Cardiac septum (tissue), 1 donor: ENCODE results near the gene NAPSA. TPM values are rescaled to one million over a fixed set of nuclear protein-coding genes. Genes with fewer than 3 reads are reported as not detected.
"Not testable (repeated sequence)": the region's sequence is repeated elsewhere in the genome, so short reads cannot be mapped to it uniquely, and the experiment has no call there.

Experiments used
- DNase-seq: peaks from one replicate; pipeline ENCODE4 v3.0.0-alpha.2; 2020; ENCODE audit warnings: low spot score
- intact Hi-C: fragments of 100-400 bp; cut with DNase I; formaldehyde crosslinking; loops from one replicate; pipeline ENCODE4 v1.14.0; 2022
- long read RNA-seq: library from polyadenylated mRNA; unstranded; transcript quantifications from one replicate; pipeline ENCODE4 v2.0.0, GENCODE V29; 2021
- total RNA-seq: library from RNA; stranded (reverse); fragmentation: NEBNext Ultra II Directional; extraction: Animal tissue kit (Norgen Biotek cat#: 25700); gene quantifications from one replicate; pipeline ENCODE4 v1.2.1, GENCODE V29; 2021
- donor health status: DM: no; HTN: no; CAD: no.

Gene NAPSA
- 0.24 TPM for total RNA-seq
- long read RNA-seq, result 0 reads

GRCh38 chr19:50365434-50366306, at the start of gene NAPSA:
Gene NAPSA (minus strand): TSS chr19:50365639. CDS start chr19:50365621, 18 bp downstream.
- intact Hi-C loops, result loop anchor here (5.0 to 10.0 kb wide), 3 partner anchors 189 to 557 kb away; no protein-coding TSS in a partner anchor
- DNase-seq, result no peak

GRCh38 chr19:50413531-50413930, 48.1 kb upstream of the NAPSA start:
- intact Hi-C loops, result no loop called here
- DNase-seq, result no peak

- intact Hi-C loops, result no loop called here
- DNase-seq, result no peak
Measured at GRCh38 chr19:50413096-50413495, 47.7 kb upstream of the NAPSA start.

- intact Hi-C loops, result no loop called here
- no peak for DNase-seq
Measured at GRCh38 chr19:50412419-50412818, 47.0 kb upstream of the NAPSA start.

DNA sequence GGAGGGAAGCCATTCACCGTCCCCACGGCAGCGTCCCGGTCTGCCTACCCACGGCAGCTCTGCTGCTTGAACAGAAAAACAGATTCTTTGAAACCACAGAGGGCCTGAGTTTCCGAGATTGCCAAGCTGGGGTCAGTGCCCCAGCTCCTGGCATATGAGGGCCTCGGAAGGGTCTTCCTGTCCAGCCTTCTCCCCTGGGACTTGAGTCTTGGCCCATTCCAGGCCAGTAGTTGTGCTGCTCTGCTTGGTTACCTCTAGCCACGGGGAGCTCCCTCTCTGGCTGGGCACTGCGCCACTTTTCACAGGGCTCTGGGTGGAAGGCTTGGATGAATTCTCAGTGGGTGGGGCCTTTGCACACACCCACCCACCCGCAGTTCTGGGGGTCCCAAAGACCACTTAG, 44.7 kb upstream of the NAPSA start:
- no peak for DNase-seq
- intact Hi-C loops, result no loop called here

DNA sequence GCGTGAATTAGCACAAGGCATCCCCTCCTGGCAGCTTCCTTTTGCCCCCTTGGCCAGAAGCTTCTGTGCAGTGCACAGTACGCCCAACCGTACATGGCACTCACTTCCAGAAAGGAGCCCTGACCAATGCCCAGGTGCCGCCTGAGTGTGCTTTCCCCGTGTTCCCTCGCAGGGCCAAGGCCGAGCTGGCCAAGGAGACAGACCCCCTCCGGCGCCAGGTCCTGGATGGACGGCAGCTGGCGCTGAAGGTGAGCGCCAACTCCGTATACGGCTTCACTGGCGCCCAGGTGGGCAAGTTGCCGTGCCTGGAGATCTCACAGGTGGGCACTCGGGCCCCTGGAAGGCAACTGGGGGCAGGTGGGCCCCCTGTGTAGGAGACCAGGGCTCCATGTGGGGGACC, 43.9 kb upstream of the NAPSA start:
- DNase-seq, result no peak
- intact Hi-C loops, result no loop called here

- intact Hi-C loops, result no loop called here
- no peak for DNase-seq
Measured at GRCh38 chr19:50406829-50407228, 41.4 kb upstream of the NAPSA start.

DNA sequence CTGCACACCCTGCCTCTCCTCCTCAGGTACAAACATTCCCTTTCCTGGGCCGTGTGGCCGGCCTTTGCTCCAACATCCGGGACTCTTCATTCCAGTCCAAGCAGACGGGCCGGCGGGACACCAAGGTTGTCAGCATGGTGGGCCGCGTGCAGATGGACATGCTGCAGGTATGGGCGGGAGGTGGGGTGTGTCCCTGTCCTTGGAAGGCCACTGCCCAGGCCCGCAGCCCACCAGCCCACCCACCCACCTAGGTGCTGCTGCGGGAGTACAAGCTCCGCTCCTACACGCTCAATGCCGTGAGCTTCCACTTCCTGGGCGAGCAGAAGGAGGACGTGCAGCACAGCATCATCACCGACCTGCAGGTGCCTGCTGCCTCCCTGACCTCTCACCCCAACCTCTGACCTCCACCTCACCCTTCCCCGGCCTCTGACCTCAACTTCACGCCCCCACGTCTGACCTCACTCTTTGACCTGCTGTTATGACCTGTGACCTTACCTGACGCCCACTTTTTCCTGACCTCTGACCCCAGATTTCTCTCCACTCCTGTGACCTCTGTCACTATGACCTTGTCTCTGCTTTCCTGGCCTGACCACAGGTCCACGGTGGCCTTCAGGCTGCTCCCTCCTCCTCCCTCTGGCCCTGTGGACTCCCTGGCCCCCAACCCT, 40.8 kb upstream of the NAPSA start:
- DNase-seq, result no peak
- intact Hi-C loops, result no loop called here

DNA sequence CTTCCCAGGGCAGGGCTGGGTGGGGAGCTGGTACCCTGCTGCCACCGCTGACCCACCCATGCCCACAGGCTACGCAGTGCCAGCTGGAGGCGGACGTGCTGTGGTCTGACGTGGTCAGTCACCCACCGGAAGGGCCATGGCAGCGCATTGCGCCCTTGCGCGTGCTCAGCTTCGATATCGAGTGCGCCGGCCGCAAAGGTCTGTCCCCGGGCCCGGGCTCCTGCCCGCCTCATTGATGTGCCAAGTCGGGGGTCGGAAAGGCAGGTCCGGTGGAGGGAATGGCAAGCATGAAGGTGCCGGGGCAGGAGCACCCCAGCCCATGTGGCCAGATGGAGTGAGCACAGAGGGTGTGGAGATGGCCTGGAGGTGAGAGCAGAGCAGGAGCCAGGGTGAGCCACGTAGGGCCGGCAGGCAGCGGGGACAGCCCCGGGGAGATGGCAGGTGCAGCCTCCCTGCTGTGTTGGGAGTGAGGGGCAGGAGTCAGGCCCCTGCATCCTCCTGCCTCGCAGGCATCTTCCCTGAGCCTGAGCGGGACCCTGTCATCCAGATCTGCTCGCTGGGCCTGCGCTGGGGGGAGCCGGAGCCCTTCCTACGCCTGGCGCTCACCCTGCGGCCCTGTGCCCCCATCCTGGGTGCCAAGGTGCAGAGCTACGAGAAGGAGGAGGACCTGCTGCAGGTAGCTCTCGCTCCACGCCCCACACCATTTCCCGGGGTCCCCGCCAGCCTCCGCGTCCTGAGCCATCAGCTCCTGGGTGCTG, 37.3 kb upstream of the NAPSA start:
- intact Hi-C loops, result no loop called here
- DNase-seq, result no peak

DNA sequence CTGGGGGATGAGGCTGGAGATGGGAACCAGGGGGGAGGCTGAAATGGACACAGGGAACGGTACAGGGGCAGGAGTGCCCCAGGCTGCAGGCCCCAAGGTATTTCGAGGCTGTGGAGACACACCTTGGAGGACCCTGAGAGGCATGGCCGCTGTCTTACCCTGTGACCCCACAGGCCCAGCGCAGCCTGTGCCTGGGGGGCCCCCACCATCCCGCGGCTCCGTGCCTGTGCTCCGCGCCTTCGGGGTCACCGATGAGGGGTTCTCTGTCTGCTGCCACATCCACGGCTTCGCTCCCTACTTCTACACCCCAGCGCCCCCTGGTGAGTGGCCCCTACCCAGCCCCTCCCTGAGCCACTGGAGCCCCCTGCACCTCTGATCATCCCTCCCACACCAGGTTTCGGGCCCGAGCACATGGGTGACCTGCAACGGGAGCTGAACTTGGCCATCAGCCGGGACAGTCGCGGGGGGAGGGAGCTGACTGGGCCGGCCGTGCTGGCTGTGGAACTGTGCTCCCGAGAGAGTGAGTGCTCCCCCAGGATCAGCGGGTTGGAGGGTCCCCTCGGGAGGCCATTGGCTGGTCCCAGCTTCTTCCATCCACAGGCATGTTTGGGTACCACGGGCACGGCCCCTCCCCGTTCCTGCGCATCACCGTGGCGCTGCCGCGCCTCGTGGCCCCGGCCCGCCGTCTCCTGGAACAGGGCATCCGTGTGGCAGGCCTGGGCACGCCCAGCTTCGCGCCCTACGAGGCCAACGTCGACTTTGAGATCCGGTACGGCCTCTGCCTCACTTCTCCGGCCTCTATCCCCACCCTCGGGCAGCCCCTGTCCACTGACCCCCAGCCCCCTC, 36.4 kb upstream of the NAPSA start:
- DNase-seq, result no peak

GRCh38 chr19:50399368-50399745, 33.9 kb upstream of the NAPSA start:
- no peak for DNase-seq
- intact Hi-C loops, result no loop called here

More for the DNA sequence above, 36.4 kb upstream of the NAPSA start:
- intact Hi-C loops, result no loop called here

GRCh38 chr19:50398675-50399367, 33.4 kb upstream of the NAPSA start:
- intact Hi-C loops, result no loop called here

GRCh38 chr19:50394017-50394416, 28.6 kb upstream of the NAPSA start:
- no peak for DNase-seq
- intact Hi-C loops, result no loop called here

More at GRCh38 chr19:50398675-50399367, 33.4 kb upstream of the NAPSA start:
- DNase-seq, result no peak

GRCh38 chr19:50393589-50393988, 28.1 kb upstream of the NAPSA start:
- intact Hi-C loops, result no loop called here
- no peak for DNase-seq

DNA sequence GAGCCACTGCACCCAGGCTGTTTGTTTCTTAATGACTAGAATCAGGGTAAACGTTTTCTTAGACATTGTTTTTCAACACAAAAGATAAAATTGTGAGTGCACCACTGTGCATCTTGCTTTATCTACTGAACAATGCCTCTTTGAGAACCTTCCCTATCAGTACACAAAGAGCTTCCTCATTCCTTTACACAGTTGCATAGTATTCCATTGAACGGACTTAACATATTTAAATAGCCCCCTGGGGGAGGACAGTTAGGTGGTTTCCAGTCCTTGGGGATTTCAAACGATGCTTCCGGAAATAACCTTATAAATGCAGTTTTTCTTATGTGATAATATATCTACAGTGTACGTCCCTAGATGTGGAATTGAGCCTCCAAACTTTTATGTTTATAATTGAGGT, 27.3 kb upstream of the NAPSA start:
- DNase-seq, result no peak
- intact Hi-C loops, result no loop called here

- DNase-seq, intact Hi-C loops: not testable (repeated sequence)
Measured at GRCh38 chr19:50390952-50391351, 25.5 kb upstream of the NAPSA start.

GRCh38 chr19:50390295-50390694, 24.9 kb upstream of the NAPSA start:
- DNase-seq, intact Hi-C loops: not testable (repeated sequence)

DNA sequence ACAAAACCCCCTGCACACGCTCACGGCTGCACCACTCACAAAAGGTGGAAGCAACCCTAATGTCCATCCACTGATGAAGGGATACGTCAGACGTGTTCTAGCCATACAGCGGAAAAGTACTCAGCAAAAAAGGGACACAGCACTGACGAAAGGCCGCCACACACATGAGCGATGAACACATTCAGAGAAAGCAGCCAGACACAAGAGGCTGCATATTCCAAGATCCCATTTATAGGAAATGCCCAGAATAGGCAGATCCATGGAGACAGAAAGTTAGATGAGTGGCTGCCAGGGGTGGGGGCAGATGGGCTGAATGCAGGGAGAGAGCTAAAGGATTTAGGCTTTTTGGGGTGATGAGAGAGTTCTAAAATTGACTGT, 22.4 kb upstream of the NAPSA start:
- no peak for DNase-seq
- intact Hi-C loops, result no loop called here
